HepG2 (cell line): ENCODE measurements around the gene HID1.

ENCODE experiments used
- ARID2 ChIP-seq: sonication (generic); formaldehyde crosslinking; IDR thresholded peaks from 2 replicates; pipeline ENCODE4 v1.8.1; 2022; ENCODE audit warnings: mild to moderate bottlenecking, missing genetic modification reagents, borderline replicate concordance
- CTCF ChIP-seq: sonication (generic); formaldehyde crosslinking; IDR thresholded peaks from 2 replicates; pipeline ENCODE4 v1.5.0; 2020; ENCODE audit warnings: mild to moderate bottlenecking, missing genetic modification reagents, moderate library complexity
- ELF1 ChIP-seq: sonication (generic); formaldehyde crosslinking; IDR thresholded peaks from 2 replicates; pipeline ENCODE4 v1.4.0; 2020; ENCODE audit warnings: missing genetic modification reagents
- ELF4 ChIP-seq: sonication (generic); formaldehyde crosslinking; IDR thresholded peaks from 2 replicates; pipeline ENCODE4 v1.5.0; 2020; ENCODE audit warnings: missing genetic modification reagents, mild to moderate bottlenecking, moderate library complexity, borderline replicate concordance
- ERF ChIP-seq: IDR thresholded peaks from 2 replicates; pipeline ENCODE4 v1.6.1; 2018; ENCODE audit warnings: missing biosample characterization, missing genetic modification reagents
- MAX ChIP-seq: IDR thresholded peaks from 2 replicates; pipeline ENCODE4 v1.6.1; 2012; ENCODE audit warnings: inconsistent platforms
- SP140L ChIP-seq: sonication (generic); formaldehyde crosslinking; IDR thresholded peaks from 2 replicates; pipeline ENCODE4 v1.4.0; 2020; ENCODE audit warnings: missing genetic modification reagents, borderline replicate concordance
- ZBTB14 ChIP-seq: sonication (generic); formaldehyde crosslinking; IDR thresholded peaks from 2 replicates; pipeline ENCODE4 v1.4.0; 2020; ENCODE audit warnings: missing genetic modification reagents
- ZNF136 ChIP-seq: sonication (generic); formaldehyde crosslinking; IDR thresholded peaks from 2 replicates; pipeline ENCODE4 v1.8.1; 2022; ENCODE audit warnings: low read depth, mild to moderate bottlenecking, moderate library complexity, missing genetic modification reagents
- ZNF138 ChIP-seq: sonication (generic); formaldehyde crosslinking; IDR thresholded peaks from 2 replicates; pipeline ENCODE4 v1.5.0; 2020; ENCODE audit warnings: mild to moderate bottlenecking, low read depth, missing genetic modification reagents
- ZNF143 ChIP-seq: sonication (generic); formaldehyde crosslinking; IDR thresholded peaks from 2 replicates; pipeline ENCODE4 v1.4.0; 2020; ENCODE audit warnings: missing genetic modification reagents
- ZNF281 ChIP-seq: sonication (generic); formaldehyde crosslinking; IDR thresholded peaks from 2 replicates; pipeline ENCODE4 v1.4.0; 2020; ENCODE audit warnings: missing genetic modification reagents, borderline replicate concordance
- ZNF550 ChIP-seq: sonication (generic); formaldehyde crosslinking; IDR thresholded peaks from 2 replicates; pipeline ENCODE4 v1.4.0; 2020; ENCODE audit warnings: mild to moderate bottlenecking, missing genetic modification reagents, borderline replicate concordance
- ZNF768 ChIP-seq: sonication (generic); formaldehyde crosslinking; IDR thresholded peaks from 2 replicates; pipeline ENCODE4 v1.4.0; 2020; ENCODE audit warnings: missing genetic modification reagents

GRCh38 chr17:74916136-74916850, 56.3 kb downstream of the HID1 start:
- TF ChIP-seq ZNF136 (no peak), ZNF281 (CRISPR knock-in tag) (no peak), MAX (no peak), ZNF138 (no peak), ZNF768 (no peak), ZNF143 (no peak), ZNF550 (CRISPR knock-in tag) (no peak), ARID2 (CRISPR knock-in tag) (no peak), ZBTB14 (CRISPR knock-in tag) (no peak), CTCF (CRISPR knock-in tag) (no peak), ERF (CRISPR knock-in tag) (no peak), ELF1 (CRISPR knock-in tag) (no peak), SP140L (no peak), ELF4 (CRISPR knock-in tag) (no peak)
